Measurements from ENCODE around the gene MOK. TPM values are rescaled to one million over a fixed set of nuclear protein-coding genes. Genes with fewer than 3 reads are reported as not detected.

Gene MOK
- total RNA-seq, 2 experiments from 2014 or later = 2.3 to 2.5 TPM

DNA sequence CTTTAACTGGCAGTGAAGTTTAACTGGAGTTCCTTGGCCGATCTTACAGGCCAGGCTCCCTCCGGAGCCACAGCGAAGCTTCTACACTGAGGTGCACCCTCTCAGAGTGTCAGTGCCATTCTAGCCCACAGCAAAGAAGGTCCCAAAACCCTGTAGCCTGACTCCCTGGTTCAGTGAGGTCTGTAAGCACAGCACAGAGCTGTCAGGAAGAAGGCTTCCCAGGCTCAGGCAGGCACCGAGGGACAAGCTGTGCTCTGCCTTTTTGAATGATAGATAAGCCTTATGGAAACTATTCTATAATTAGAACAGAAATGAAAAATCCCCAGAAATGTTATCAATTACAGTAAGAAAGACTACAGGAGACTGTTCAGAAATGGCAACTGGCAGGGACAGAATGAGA, 40.2 kb downstream of the MOK start:
- TF ChIP-seq, protein P1, sequence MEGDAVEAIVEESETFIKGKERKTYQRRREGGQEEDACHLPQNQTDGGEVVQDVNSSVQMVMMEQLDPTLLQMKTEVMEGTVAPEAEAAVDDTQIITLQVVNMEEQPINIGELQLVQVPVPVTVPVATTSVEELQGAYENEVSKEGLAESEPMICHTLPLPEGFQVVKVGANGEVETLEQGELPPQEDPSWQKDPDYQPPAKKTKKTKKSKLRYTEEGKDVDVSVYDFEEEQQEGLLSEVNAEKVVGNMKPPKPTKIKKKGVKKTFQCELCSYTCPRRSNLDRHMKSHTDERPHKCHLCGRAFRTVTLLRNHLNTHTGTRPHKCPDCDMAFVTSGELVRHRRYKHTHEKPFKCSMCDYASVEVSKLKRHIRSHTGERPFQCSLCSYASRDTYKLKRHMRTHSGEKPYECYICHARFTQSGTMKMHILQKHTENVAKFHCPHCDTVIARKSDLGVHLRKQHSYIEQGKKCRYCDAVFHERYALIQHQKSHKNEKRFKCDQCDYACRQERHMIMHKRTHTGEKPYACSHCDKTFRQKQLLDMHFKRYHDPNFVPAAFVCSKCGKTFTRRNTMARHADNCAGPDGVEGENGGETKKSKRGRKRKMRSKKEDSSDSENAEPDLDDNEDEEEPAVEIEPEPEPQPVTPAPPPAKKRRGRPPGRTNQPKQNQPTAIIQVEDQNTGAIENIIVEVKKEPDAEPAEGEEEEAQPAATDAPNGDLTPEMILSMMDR (IDR thresholded peaks at IDR 0.05) = no peak
- Mint-ChIP-seq H3K27me3 (no peaks in the 10 kb centered on the region), H3K4me1 (ENCODE audit: low read depth) (no peaks in the 10 kb centered on the region)

GRCh38 chr14:102264355-102264754, 40.6 kb downstream of the MOK start:
- no peak for ATAC-seq (ENCODE audit: poor library complexity)
- intact Hi-C loops (cut with DNase I, micrococcal nuclease) = no loop called here
- no peaks in the 10 kb centered on the region for H3K4me1 ChIP-seq (ENCODE audit: insufficient read depth, low read length)
- H3K4me3 ChIP-seq (ENCODE audit: low read length) = no peak overlapping the region
- Mint-ChIP-seq H3K36me3 (ENCODE audit: low read depth) (no peaks in the 10 kb centered on the region), H3K4me3 (no peak overlapping the region), H3K27ac (no peak overlapping the region), H3K4me1 (ENCODE audit: low read depth) (no peaks in the 10 kb centered on the region), H3K9me3 (no peaks in the 10 kb centered on the region), H3K27me3 (no peaks in the 10 kb centered on the region)
- ChIA-PET POLR2A (no interaction called here), CTCF (interaction anchor here (0.6 to 1.0 kb wide), 2 partner anchors 50 to 109 kb away, joined by 3 read pairs; no protein-coding TSS in a partner anchor)
- TF ChIP-seq, protein P1 (IDR thresholded peaks at IDR 0.05) = no peak
- no peaks in the 10 kb centered on the region for H3K9me3 ChIP-seq (ENCODE audit: control insufficient read depth in 1 of 2, insufficient read depth in 1 of 2, low read length in 2 of 2)
- H3K36me3 ChIP-seq (ENCODE audit: insufficient read depth, low read length) = no peaks in the 10 kb centered on the region
- H3K27me3 ChIP-seq (ENCODE audit: control insufficient read depth in 1 of 2, insufficient read depth in 2 of 2, low read length in 2 of 2) = no peaks in the 10 kb centered on the region
- no peak overlapping the region for H3K27ac ChIP-seq (ENCODE audit: low read depth in 1 of 2, low read length in 2 of 2)
- DNase-seq = no peak

More for the DNA sequence above, 40.2 kb downstream of the MOK start:
- no peaks in the 10 kb centered on the region for H3K27me3 ChIP-seq (ENCODE audit: control insufficient read depth in 1 of 2, insufficient read depth in 2 of 2, low read length in 2 of 2)
- Mint-ChIP-seq H3K9me3 (no peaks in the 10 kb centered on the region), H3K36me3 (ENCODE audit: low read depth) (no peaks in the 10 kb centered on the region), H3K27ac (no peak overlapping the region), H3K4me3 (no peak overlapping the region)
- intact Hi-C loops (cut with DNase I, micrococcal nuclease) = no loop called here
- H3K27ac ChIP-seq (ENCODE audit: low read depth in 1 of 2, low read length in 2 of 2) = no peak overlapping the region
- no peaks in the 10 kb centered on the region for H3K9me3 ChIP-seq (ENCODE audit: control insufficient read depth in 1 of 2, insufficient read depth in 1 of 2, low read length in 2 of 2)
- no peak overlapping the region for H3K4me3 ChIP-seq (ENCODE audit: low read length)
- ATAC-seq (ENCODE audit: poor library complexity) = no peak
- no peaks in the 10 kb centered on the region for H3K4me1 ChIP-seq (ENCODE audit: insufficient read depth, low read length)
- DNase-seq = no peak
- POLR2A ChIA-PET = no interaction called here
- CTCF ChIA-PET = interaction anchor here (0.6 kb wide), 1 partner anchor 109 kb away, joined by 3 read pairs; no protein-coding TSS in a partner anchor
- H3K36me3 ChIP-seq (ENCODE audit: insufficient read depth, low read length) = no peaks in the 10 kb centered on the region

- Histone ChIP-seq H3K4me1 (ENCODE audit: insufficient read depth, low read length) (no peaks in the 10 kb centered on the region), H3K9me3 (ENCODE audit: control insufficient read depth in 1 of 2, insufficient read depth in 1 of 2, low read length in 2 of 2) (no peaks in the 10 kb centered on the region), H3K4me3 (ENCODE audit: low read length) (no peak overlapping the region), H3K27me3 (ENCODE audit: control insufficient read depth in 1 of 2, insufficient read depth in 2 of 2, low read length in 2 of 2) (no peaks in the 10 kb centered on the region), H3K36me3 (ENCODE audit: insufficient read depth, low read length) (no peaks in the 10 kb centered on the region), H3K27ac (ENCODE audit: low read depth in 1 of 2, low read length in 2 of 2) (no peak overlapping the region)
- H3K4me1 Mint-ChIP-seq (ENCODE audit: low read depth) = no peaks in the 10 kb centered on the region
- intact Hi-C loops (cut with DNase I, micrococcal nuclease) = no loop called here
- no peaks in the 10 kb centered on the region for H3K9me3 Mint-ChIP-seq
- no peak for DNase-seq
- CTCF ChIA-PET = no interaction called here
- POLR2A ChIA-PET = no interaction called here
- no peak overlapping the region for H3K4me3 Mint-ChIP-seq
- no peak overlapping the region for H3K27ac Mint-ChIP-seq
- H3K36me3 Mint-ChIP-seq (ENCODE audit: low read depth) = no peaks in the 10 kb centered on the region
- TF ChIP-seq, protein P1 (IDR thresholded peaks at IDR 0.05) = no peak
- no peaks in the 10 kb centered on the region for H3K27me3 Mint-ChIP-seq
- ATAC-seq (ENCODE audit: poor library complexity) = no peak
Measured at GRCh38 chr14:102262929-102263462, 42.0 kb downstream of the MOK start.
